ENCODE measurements around the gene ZC3H4. TPM values are rescaled to one million over a fixed set of nuclear protein-coding genes. Genes with fewer than 3 reads are reported as not detected.

Gene ZC3H4
- total and polyA plus RNA-seq, 4 donors: 12.2 to 51.6 (median 16.2) TPM

DNA sequence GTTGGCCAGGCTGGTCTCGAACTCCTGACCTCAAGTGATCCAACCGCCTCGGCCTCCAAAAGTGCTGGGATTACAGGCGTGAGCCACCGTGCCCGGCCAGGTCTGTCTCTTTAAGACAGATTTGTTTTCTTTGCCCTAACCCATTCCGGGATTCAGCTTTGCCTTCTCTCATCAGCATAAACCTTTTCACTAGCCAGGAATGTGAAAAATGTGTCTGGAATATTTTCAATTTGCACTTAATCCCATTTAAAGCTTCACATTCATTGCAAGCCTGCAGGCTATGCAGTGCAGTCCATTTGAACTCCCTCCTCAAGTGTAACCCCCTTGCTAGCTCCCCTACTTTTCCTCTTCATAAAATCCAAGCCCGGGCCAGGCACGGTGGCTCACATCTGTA is 64.3 kb downstream of the ZC3H4 start:
- H3K4me1 ChIP-seq (ENCODE audit: control insufficient read depth in 5 of 5, insufficient read depth in 5 of 5, low read length in 5 of 5): peaks cover 0 to 7% (median 0%) of the 10 kb centered on the region in 5 donors
- ATAC-seq (ENCODE audit: insufficient read depth, low FRiP score) (no peak), DNase-seq (no peak)
- TF ChIP-seq, protein P1, sequence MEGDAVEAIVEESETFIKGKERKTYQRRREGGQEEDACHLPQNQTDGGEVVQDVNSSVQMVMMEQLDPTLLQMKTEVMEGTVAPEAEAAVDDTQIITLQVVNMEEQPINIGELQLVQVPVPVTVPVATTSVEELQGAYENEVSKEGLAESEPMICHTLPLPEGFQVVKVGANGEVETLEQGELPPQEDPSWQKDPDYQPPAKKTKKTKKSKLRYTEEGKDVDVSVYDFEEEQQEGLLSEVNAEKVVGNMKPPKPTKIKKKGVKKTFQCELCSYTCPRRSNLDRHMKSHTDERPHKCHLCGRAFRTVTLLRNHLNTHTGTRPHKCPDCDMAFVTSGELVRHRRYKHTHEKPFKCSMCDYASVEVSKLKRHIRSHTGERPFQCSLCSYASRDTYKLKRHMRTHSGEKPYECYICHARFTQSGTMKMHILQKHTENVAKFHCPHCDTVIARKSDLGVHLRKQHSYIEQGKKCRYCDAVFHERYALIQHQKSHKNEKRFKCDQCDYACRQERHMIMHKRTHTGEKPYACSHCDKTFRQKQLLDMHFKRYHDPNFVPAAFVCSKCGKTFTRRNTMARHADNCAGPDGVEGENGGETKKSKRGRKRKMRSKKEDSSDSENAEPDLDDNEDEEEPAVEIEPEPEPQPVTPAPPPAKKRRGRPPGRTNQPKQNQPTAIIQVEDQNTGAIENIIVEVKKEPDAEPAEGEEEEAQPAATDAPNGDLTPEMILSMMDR (IDR thresholded peaks at IDR 0.05; ENCODE audit: control extremely low read depth, extremely low read depth): no peak
- H3K4me3 ChIP-seq: no peak overlapping the region
- H3K27ac ChIP-seq (ENCODE audit: low read depth in 1 of 2, low read length in 1 of 2): no peak overlapping the region
- H3K9me3 ChIP-seq (ENCODE audit: control insufficient read depth in 4 of 4, insufficient read depth in 3 of 4, low read length in 3 of 4): no peaks in the 10 kb centered on the region
- H3K36me3 ChIP-seq (ENCODE audit: control insufficient read depth in 4 of 4, insufficient read depth in 4 of 4, low read length in 4 of 4): peaks cover 0 to 6% (median 0%) of the 10 kb centered on the region in 4 donors
- H3K27me3 ChIP-seq (ENCODE audit: control insufficient read depth in 3 of 3, insufficient read depth in 3 of 3, low read length in 2 of 3): no peaks in the 10 kb centered on the region
- WGBS, 2 donors: 48 to 67% methylated on average over 9 of the region's 9 CpGs
- H3K9ac ChIP-seq (ENCODE audit: insufficient read depth in 1 of 2, low read length in 2 of 2): no peak overlapping the region

DNA sequence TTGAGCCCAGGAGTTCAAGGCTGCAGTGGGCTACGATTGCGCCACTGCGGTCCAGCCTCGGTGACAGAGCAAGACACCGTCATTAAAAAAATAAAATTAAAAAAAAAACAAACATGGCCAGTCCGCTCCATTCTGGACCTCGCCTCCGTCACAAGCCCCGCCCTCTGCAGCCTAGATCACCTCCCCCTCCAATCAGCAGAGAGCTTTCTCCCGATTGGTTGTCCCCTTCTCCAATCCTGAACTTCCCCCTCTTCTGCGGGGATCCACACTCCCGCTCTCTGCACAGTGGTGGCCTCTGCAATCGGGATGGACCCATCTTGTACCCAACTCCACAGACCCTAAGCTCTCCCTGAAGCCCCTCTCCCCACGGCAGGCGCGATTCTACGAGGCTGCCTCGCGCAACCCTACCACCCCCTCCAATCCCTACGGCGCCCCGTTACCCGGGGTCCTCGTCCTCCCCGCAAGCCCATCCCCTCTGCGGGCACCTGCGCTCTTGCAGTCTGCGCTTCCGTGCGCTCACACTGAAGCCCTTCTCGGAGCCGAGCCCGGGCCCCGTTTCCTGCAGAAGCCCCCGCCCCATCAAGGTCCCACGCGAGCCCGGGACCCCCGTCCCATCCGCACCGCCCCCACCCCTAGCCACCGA is 65.7 kb downstream of the ZC3H4 start:
- Histone ChIP-seq H3K27ac (ENCODE audit: low read depth in 1 of 2, low read length in 1 of 2) (peak overlapping the region; percentile 70 to 83), H3K4me3 (peak overlapping the region; percentile 74), H3K9ac (ENCODE audit: insufficient read depth in 1 of 2, low read length in 2 of 2) (no peak overlapping the region), H3K27me3 (ENCODE audit: control insufficient read depth in 3 of 3, insufficient read depth in 3 of 3, low read length in 2 of 3) (no peaks in the 10 kb centered on the region), H3K4me1 (ENCODE audit: control insufficient read depth in 5 of 5, insufficient read depth in 5 of 5, low read length in 5 of 5) (peaks cover 0 to 7% (median 0%) of the 10 kb centered on the region in 5 donors), H3K9me3 (ENCODE audit: control insufficient read depth in 4 of 4, insufficient read depth in 3 of 4, low read length in 3 of 4) (no peaks in the 10 kb centered on the region), H3K36me3 (ENCODE audit: control insufficient read depth in 4 of 4, insufficient read depth in 4 of 4, low read length in 4 of 4) (peaks cover 0 to 6% (median 0%) of the 10 kb centered on the region in 4 donors)
- ATAC-seq (ENCODE audit: insufficient read depth, low FRiP score): peak; percentile 75
- WGBS, 2 donors: 4% methylated on average over 42 of the region's 42 CpGs
- TF ChIP-seq, protein P1 (IDR thresholded peaks at IDR 0.05; ENCODE audit: control extremely low read depth, extremely low read depth): no peak
- peak; percentile 84 to 85 (median 84) for DNase-seq

DNA sequence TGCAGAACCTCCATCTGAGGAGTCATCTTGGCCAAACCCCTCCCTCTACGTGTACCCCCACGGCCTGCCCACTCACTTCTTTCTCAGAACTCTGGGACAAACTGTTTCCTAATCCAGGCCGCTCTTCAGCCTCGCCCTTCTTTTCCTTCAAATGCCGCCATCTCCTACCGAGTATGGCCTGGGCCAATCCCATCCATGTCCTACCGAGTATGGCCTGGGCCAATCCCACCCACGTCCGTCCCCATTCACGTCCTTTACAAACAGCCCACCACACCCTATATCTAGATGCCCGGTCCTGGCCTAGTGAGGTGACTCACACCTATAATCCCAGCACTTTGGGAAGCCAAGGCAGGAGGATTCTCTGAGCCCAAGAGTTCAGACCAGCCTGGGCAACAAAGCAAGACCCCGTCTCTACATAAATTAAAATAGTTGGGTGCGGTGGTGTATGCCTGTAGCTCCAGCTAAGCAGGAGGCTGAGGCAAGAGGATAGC is 66.3 kb downstream of the ZC3H4 start:
- no peak overlapping the region for H3K4me3 ChIP-seq
- peaks cover 0 to 7% (median 0%) of the 10 kb centered on the region in 5 donors for H3K4me1 ChIP-seq (ENCODE audit: control insufficient read depth in 5 of 5, insufficient read depth in 5 of 5, low read length in 5 of 5)
- H3K27me3 ChIP-seq (ENCODE audit: control insufficient read depth in 3 of 3, insufficient read depth in 3 of 3, low read length in 2 of 3): no peaks in the 10 kb centered on the region
- DNase-seq (no peak), ATAC-seq (ENCODE audit: insufficient read depth, low FRiP score) (no peak)
- TF ChIP-seq, protein P1 (IDR thresholded peaks at IDR 0.05; ENCODE audit: control extremely low read depth, extremely low read depth): no peak
- H3K9ac ChIP-seq (ENCODE audit: insufficient read depth in 1 of 2, low read length in 2 of 2): no peak overlapping the region
- 89 to 92% methylated on average over 13 of the region's 13 CpGs for WGBS, 2 donors
- no peak overlapping the region for H3K27ac ChIP-seq (ENCODE audit: low read depth in 1 of 2, low read length in 1 of 2)
- H3K36me3 ChIP-seq (ENCODE audit: control insufficient read depth in 4 of 4, insufficient read depth in 4 of 4, low read length in 4 of 4): peaks cover 0 to 8% (median 0%) of the 10 kb centered on the region in 4 donors
- H3K9me3 ChIP-seq (ENCODE audit: control insufficient read depth in 4 of 4, insufficient read depth in 3 of 4, low read length in 3 of 4): no peaks in the 10 kb centered on the region

All from lung (tissue), 12 donors.